Activated T-helper 1 cell treated with anti-CD3 and anti-CD28 coated beads, Interleukin-12 subunit alpha, Interleukin-12 subunit beta, Interleukin-2, Interleukin-4 antibody, amounts not matched to agents 30 ng/mL and 10 ng/mL and 1 ng/mL, durations not matched to agents 14 hours and 24 hours and 36 hours (primary cell): ENCODE measurements around the gene FLAD1. TPM values are rescaled to one million over a fixed set of nuclear protein-coding genes. Genes with fewer than 3 reads are reported as not detected.
"Not testable (repeated sequence)": the region's sequence is repeated elsewhere in the genome, so short reads cannot be mapped to it uniquely, and the experiment has no call there.

Experiments used
- DNase-seq: peaks from one replicate; pipeline ENCODE4 v3.0.0; 2021; ENCODE audit warnings: low spot score
- H3K27ac Mint-ChIP-seq: one replicate; pipeline ENCODE4 v1.8.0; 2021; ENCODE audit warnings: mild to moderate bottlenecking, mixed read lengths
- H3K27me3 Mint-ChIP-seq: one replicate; pipeline ENCODE4 v1.8.0; 2022; ENCODE audit warnings: mild to moderate bottlenecking, moderate library complexity, mixed read lengths; ENCODE audit not compliant: insufficient read depth
- H3K36me3 Mint-ChIP-seq: one replicate; pipeline ENCODE4 v1.8.0; 2021; ENCODE audit warnings: low read depth, mixed read lengths
- H3K4me1 Mint-ChIP-seq: one replicate; pipeline ENCODE4 v1.8.0; 2021; ENCODE audit warnings: low read depth, mixed read lengths
- H3K4me3 Mint-ChIP-seq: one replicate; pipeline ENCODE4 v1.8.0; 2021; ENCODE audit warnings: mild to moderate bottlenecking, moderate library complexity, mixed read lengths
- H3K9me3 Mint-ChIP-seq: one replicate; pipeline ENCODE4 v1.8.0; 2021; ENCODE audit warnings: mixed read lengths
- intact Hi-C: fragments of 100-400 bp; cut with micrococcal nuclease; formaldehyde crosslinking; loops from one replicate; pipeline ENCODE4 v1.15.1; 2024
- total RNA-seq: library from RNA; stranded (reverse); gene quantifications from 2 replicates; pipeline ENCODE4 v1.2.3, GENCODE V29; 2022

Gene FLAD1
- total RNA-seq, 1 donor from 2014 or later, result 74.3 TPM

GRCh38 chr1:154973344-154974101, 9.6 kb upstream of the FLAD1 start:
- H3K4me3 Mint-ChIP-seq, result no peak overlapping the region
- H3K4me1 Mint-ChIP-seq, result peaks cover 41% of the 10 kb centered on the region
- no peak overlapping the region for H3K27ac Mint-ChIP-seq
- DNase-seq, result peak; percentile 88
- intact Hi-C loops, result loop anchor here (1.0 to 5.0 kb wide), 14 partner anchors 10 to 753 kb away; partner anchors contain the start of genes ADAM15, ADAR, FLAD1 and PYGO2
- peaks cover 20% of the 10 kb centered on the region for H3K36me3 Mint-ChIP-seq
- H3K27me3 Mint-ChIP-seq, result no peaks in the 10 kb centered on the region
- H3K9me3 Mint-ChIP-seq, result no peaks in the 10 kb centered on the region

DNA sequence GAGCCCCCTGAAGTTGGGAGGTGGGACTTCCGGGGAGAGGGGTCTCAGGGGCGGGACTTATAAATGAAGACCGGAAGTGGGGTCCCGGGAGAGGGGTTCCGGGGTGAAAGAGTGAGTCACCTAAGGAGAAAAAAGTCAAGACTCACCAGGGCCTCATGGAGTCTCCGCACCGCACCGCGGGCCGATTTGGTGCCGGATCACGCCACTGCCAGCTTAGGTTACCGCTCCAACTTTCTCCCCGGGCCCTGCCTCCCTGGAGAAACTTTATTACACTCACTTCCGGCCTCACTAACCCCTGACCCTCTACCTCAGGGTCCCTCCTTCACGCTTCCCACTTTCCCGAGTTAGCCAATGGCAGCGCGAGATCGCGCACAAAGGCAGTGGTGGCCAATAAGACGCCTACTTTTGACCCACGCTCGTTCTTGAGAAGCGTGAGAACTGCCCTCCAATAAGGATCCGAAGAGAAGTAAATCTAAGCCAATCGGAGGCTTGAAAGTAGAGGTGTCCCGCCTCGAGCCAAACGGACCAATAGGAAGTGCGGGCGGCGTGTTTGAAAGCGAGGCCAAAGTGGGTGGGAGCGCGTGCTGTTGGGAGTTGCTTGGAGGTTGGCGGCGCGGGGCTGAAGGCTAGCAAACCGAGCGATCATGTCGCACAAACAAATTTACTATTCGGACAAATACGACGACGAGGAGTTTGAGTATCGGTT, 8.9 kb upstream of the FLAD1 start, which contains the start of gene CKS1B:
Gene CKS1B, plus strand, starts transcription at position 580 of the 706 bp plus-strand sequence. Its CDS starts 65 bp downstream, at position 645.
- Mint-ChIP-seq H3K4me1 (peaks cover 36% of the 10 kb centered on the region), H3K4me3 (no peak within 1 kb of the TSS), H3K9me3 (no peaks in the 10 kb centered on the region), H3K27me3 (no peaks in the 10 kb centered on the region), H3K27ac (no peak within 1 kb of the TSS), H3K36me3 (peaks cover 20% of the 10 kb centered on the region)
- DNase-seq, result peak; percentile 95
- intact Hi-C loops, result loop anchor here (1.0 to 5.0 kb wide), 14 partner anchors 9 to 754 kb away; partner anchors contain the start of genes ADAM15, ADAR, FLAD1 and PYGO2

DNA sequence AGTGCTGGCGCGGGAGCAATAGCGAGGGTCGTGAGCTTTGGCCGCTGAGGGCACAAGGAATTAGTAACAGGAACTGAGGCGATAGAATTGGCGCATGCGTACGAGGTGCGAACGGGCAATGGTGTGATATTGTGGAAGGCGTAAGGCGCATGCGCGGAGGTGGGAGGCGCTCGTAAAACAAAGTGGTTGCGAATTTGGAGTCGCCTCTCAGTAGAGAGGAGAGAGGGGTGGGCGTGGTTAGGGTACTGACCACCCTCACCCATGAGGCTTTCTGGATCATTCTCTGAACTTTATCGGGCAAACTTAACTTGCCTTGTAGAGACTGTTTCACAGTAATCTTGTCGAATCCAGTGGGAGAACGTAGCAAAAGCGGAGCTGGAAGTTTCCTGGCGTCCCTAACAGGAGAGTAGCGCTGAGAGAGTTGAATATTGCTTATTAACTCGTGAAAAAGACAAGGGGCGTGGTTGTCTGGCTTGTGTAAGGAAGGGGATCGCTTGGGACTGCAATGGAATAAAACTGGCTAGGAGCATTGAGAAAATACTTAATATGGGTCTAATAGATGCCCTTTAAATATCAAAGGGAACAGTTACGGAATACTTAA, 8.2 kb upstream of the FLAD1 start:
- Mint-ChIP-seq H3K4me3 (no peak overlapping the region), H3K27me3 (no peaks in the 10 kb centered on the region), H3K4me1 (peaks cover 31% of the 10 kb centered on the region), H3K27ac (no peak overlapping the region), H3K36me3 (peaks cover 21% of the 10 kb centered on the region), H3K9me3 (no peaks in the 10 kb centered on the region)
- intact Hi-C loops, result loop anchor here (1.0 to 5.0 kb wide), 14 partner anchors 8 to 755 kb away; partner anchors contain the start of genes ADAM15, ADAR, FLAD1 and PYGO2
- DNase-seq, result peak; percentile 93

DNA sequence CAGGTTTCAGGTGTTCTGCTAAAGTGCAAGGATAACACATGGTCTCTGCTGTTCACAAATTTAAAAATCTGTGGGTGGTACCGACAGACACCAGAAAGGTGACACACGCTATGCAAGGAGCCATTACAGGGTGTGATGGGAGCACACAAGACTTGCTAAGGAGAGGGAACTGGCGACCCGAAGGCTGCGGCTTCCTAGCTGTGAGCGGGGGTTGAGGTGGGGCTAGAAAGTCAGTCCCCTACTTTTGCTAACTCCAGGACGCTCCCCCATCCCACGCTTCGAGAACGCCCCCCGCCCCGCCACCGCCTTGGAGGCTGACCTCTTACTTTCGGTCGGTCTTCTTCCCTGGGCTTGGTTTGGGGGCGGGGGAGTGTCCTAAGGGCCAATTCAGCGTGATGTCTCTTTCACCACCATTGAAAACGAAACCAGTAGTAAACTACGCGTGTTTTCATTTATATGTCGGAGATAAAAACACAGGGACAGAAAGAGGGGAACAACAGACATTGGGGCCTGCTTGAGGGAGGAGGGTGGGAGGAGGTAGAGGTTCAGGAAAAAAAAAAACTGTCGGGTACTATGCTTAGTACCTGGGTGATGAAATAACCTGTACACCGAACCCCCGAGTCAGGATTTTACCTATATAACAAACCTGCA, 7.6 kb upstream of the FLAD1 start:
- Mint-ChIP-seq H3K27ac (no peak overlapping the region), H3K4me1 (peaks cover 30% of the 10 kb centered on the region), H3K36me3 (peaks cover 21% of the 10 kb centered on the region), H3K4me3 (no peak overlapping the region), H3K27me3 (no peaks in the 10 kb centered on the region), H3K9me3 (no peaks in the 10 kb centered on the region)
- peak; percentile 55 for DNase-seq
- intact Hi-C loops, result loop anchor here (2.0 kb wide), 2 partner anchors 75 to 159 kb away; partner anchors contain the start of genes ADAM15 and SLC50A1

DNA sequence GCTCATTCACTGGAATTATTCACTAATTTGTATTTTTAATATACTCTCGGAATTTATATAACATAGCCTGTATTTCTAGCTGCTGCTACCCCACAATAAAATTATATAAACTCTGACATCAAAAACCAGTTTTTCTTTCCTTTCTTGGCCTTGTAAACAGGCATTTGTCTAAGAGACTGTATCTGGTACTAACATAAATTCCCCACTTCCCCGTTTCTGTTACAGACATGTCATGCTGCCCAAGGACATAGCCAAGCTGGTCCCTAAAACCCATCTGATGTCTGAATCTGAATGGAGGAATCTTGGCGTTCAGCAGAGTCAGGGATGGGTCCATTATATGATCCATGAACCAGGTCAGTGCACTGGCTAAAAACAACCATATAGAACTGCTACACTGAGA, 5.4 kb upstream of the FLAD1 start:
- H3K27me3 Mint-ChIP-seq, DNase-seq, H3K9me3 Mint-ChIP-seq, intact Hi-C loops: not testable (repeated sequence)
- H3K27ac Mint-ChIP-seq, result peak overlapping the region; percentile 7
- peaks cover 12% of the 10 kb centered on the region for H3K4me1 Mint-ChIP-seq
- peak overlapping the region; percentile 15 for H3K4me3 Mint-ChIP-seq
- H3K36me3 Mint-ChIP-seq, result peaks cover 14% of the 10 kb centered on the region

- DNase-seq, result no peak
- Mint-ChIP-seq H3K9me3 (no peaks in the 10 kb centered on the region), H3K27ac (no peak overlapping the region), H3K4me3 (no peak overlapping the region), H3K27me3 (no peaks in the 10 kb centered on the region), H3K36me3 (peaks cover 14% of the 10 kb centered on the region), H3K4me1 (peaks cover 10% of the 10 kb centered on the region)
- intact Hi-C loops, result no loop called here
Measured at GRCh38 chr1:154978360-154978759, 4.8 kb upstream of the FLAD1 start.

DNA sequence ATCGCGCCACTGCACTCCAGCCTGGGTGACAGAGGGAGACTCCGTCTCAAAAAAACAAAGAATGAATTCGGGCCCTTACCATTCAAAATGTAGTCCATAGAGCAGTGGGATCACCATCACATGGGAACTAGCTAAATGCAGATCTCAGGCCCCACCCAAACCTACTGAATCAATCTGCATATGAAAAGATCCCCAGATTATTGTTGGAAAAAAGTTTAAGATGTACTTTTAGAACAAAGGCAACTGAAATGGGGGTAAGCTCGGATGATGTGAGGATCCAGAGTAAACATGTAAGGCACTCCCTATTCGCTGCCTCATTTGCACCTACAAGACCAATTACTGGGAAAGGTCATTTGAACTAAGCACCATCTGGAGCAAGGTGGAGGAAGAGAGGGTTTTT, 803 bp upstream of the FLAD1 start:
- Mint-ChIP-seq H3K27ac (no peak overlapping the region), H3K36me3 (peaks cover 17% of the 10 kb centered on the region), H3K4me1 (peaks cover 15% of the 10 kb centered on the region), H3K9me3 (no peaks in the 10 kb centered on the region), H3K27me3 (no peaks in the 10 kb centered on the region), H3K4me3 (no peak overlapping the region)
- DNase-seq, result no peak
- intact Hi-C loops, result no loop called here

- peaks cover 17% of the 10 kb centered on the region for H3K36me3 Mint-ChIP-seq
- no peaks in the 10 kb centered on the region for H3K9me3 Mint-ChIP-seq
- no peak for DNase-seq
- no peak overlapping the region for H3K4me3 Mint-ChIP-seq
- H3K4me1 Mint-ChIP-seq, result peaks cover 7% of the 10 kb centered on the region
- H3K27me3 Mint-ChIP-seq, result no peaks in the 10 kb centered on the region
- peak overlapping the region; percentile 42 for H3K27ac Mint-ChIP-seq
- intact Hi-C loops, result loop anchor here (1.0 kb wide), 8 partner anchors 10 to 764 kb away; partner anchors contain the start of genes ADAM15, CKS1B, PMVK and PYGO2
Measured at GRCh38 chr1:154983776-154984466, 777 bp downstream of the FLAD1 start.

DNA sequence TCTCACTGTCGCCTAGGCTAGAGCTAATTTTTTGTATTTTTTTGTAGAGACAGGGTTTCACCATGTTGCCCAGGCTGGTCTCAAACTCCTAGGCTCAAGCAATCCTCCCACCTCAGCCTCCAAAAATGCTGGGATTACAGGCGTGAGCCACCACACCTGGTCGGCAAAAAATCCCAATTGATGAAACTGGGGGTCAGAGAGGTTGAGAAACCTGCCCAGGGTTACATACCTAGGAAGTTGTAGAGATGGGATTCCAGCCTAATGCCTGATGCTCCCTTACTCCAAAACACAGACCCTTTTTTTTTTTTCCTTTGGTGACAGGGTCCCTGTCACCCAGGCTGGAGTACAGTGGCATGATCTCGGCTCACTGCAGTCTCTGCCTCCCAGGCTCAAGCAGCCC, 3.6 kb downstream of the FLAD1 start:
- H3K27ac Mint-ChIP-seq, H3K9me3 Mint-ChIP-seq, H3K4me3 Mint-ChIP-seq, DNase-seq, intact Hi-C loops, H3K27me3 Mint-ChIP-seq: not testable (repeated sequence)
- Mint-ChIP-seq H3K4me1 (peaks cover 18% of the 10 kb centered on the region), H3K36me3 (peaks cover 15% of the 10 kb centered on the region)

GRCh38 chr1:154987326-154987725, 4.2 kb downstream of the FLAD1 start:
- intact Hi-C loops, result no loop called here
- Mint-ChIP-seq H3K27ac (no peak overlapping the region), H3K4me3 (no peak overlapping the region), H3K27me3 (no peaks in the 10 kb centered on the region), H3K9me3 (no peaks in the 10 kb centered on the region), H3K36me3 (peaks cover 16% of the 10 kb centered on the region), H3K4me1 (peaks cover 18% of the 10 kb centered on the region)
- DNase-seq, result no peak

GRCh38 chr1:154988058-154988954, 5.2 kb downstream of the FLAD1 start:
- no peak overlapping the region for H3K4me3 Mint-ChIP-seq
- no peaks in the 10 kb centered on the region for H3K9me3 Mint-ChIP-seq
- no peaks in the 10 kb centered on the region for H3K27me3 Mint-ChIP-seq
- peaks cover 21% of the 10 kb centered on the region for H3K36me3 Mint-ChIP-seq
- intact Hi-C loops, result no loop called here
- peaks cover 18% of the 10 kb centered on the region for H3K4me1 Mint-ChIP-seq
- DNase-seq, result no peak
- H3K27ac Mint-ChIP-seq, result no peak overlapping the region
